Neural cell (in vitro differentiated cells): ENCODE data around the gene LACC1. TPM values are rescaled to one million over a fixed set of nuclear protein-coding genes. Genes with fewer than 3 reads are reported as not detected.

Experiments used
- H2AFZ ChIP-seq: fragments of 200-600, 300-800 bp; sonication (generic), shearing (Covaris generic); 2 replicates; pipeline ENCODE4 v1.6.0; 2014; ENCODE audit warnings: low read depth, mild to moderate bottlenecking, antibody characterized with exemption, low read length, moderate library complexity
- H3F3A ChIP-seq: fragments of 200-600 bp; shearing (Covaris generic); 2 replicates; pipeline ENCODE4 v1.6.1; 2016; ENCODE audit warnings: mild to moderate bottlenecking, moderate library complexity, mixed read lengths, antibody characterized with exemption, low read length; ENCODE audit not compliant: insufficient read depth, poor library complexity, severe bottlenecking
- H3K27ac ChIP-seq: fragments of 200-600, 300-800 bp; sonication (generic), shearing (Covaris generic); 2 replicates; pipeline ENCODE4 v1.5.1; 2014; ENCODE audit warnings: mild to moderate bottlenecking, low read length, moderate library complexity
- H3K27me3 ChIP-seq: fragments of 300-800, 200-600 bp; sonication (generic), shearing (Covaris generic); 2 replicates; pipeline ENCODE4 v1.6.0; 2014; ENCODE audit warnings: mild to moderate bottlenecking, low read depth, low read length, moderate library complexity; ENCODE audit not compliant: insufficient read depth
- H3K36me3 ChIP-seq: fragments of 300-800, 200-600 bp; sonication (generic), shearing (Covaris generic); 2 replicates; pipeline ENCODE4 v1.5.1; 2014; ENCODE audit warnings: mild to moderate bottlenecking, antibody characterized with exemption, low read length, moderate library complexity; ENCODE audit not compliant: insufficient read depth
- H3K4me2 ChIP-seq: fragments of 300-800, 200-600 bp; sonication (generic), shearing (Covaris generic); 2 replicates; pipeline ENCODE4 v1.6.0; 2014; ENCODE audit warnings: mild to moderate bottlenecking, low read length
- H3K4me3 ChIP-seq: fragments of 300-800, 200-600 bp; sonication (generic), shearing (Covaris generic); 2 replicates; pipeline ENCODE4 v1.5.1; 2014; ENCODE audit warnings: mild to moderate bottlenecking, low read length, moderate library complexity
- H3K79me2 ChIP-seq: fragments of 200-600 bp; shearing (Covaris generic); replicated peaks from 2 replicates; pipeline ENCODE4 v1.6.0; 2014; ENCODE audit warnings: mild to moderate bottlenecking, low read length, moderate library complexity; ENCODE audit not compliant: insufficient read depth
- H3K9ac ChIP-seq: fragments of 300-800, 200-600 bp; sonication (generic), shearing (Covaris generic); 2 replicates; pipeline ENCODE4 v1.6.1; 2016; ENCODE audit warnings: mild to moderate bottlenecking, low read length, mixed read lengths
- H3K9me2 ChIP-seq: fragments of 200-600 bp; shearing (Covaris generic); 2 replicates; pipeline ENCODE4 v1.6.1; 2016; ENCODE audit warnings: mild to moderate bottlenecking, low read length, mixed read lengths; ENCODE audit not compliant: insufficient read depth
- H3K9me3 ChIP-seq: fragments of 200-600, 300-800 bp; sonication (generic), shearing (Covaris generic); 2 replicates; pipeline ENCODE4 v1.6.1; 2016; ENCODE audit warnings: mild to moderate bottlenecking, mixed run types, low read length, moderate library complexity, mixed read lengths
- H4K20me1 ChIP-seq: fragments of 200-600 bp; shearing (Covaris generic); 2 replicates; pipeline ENCODE4 v1.6.1; 2016; ENCODE audit warnings: mild to moderate bottlenecking, mixed run types; ENCODE audit not compliant: insufficient read depth
- CTCF ChIP-seq: fragments of 450-650 bp; IDR thresholded peaks from 2 replicates; pipeline ENCODE4 v1.5.1; 2014; ENCODE audit warnings: antibody characterized with exemption, mild to moderate bottlenecking, moderate library complexity; ENCODE audit not compliant: poor library complexity, severe bottlenecking
- EP300 ChIP-seq: fragments of 450-650 bp; conservative IDR thresholded peaks from 2 replicates; pipeline ENCODE4 v1.6.1; 2014; ENCODE audit warnings: antibody characterized with exemption, mild to moderate bottlenecking, moderate library complexity; ENCODE audit not compliant: poor library complexity, severe bottlenecking
- EZH2 ChIP-seq: fragments of 200-600, 300-800 bp; shearing (Covaris generic), sonication (generic); IDR thresholded peaks from 2 replicates; pipeline ENCODE4 v1.6.1; 2014; ENCODE audit warnings: antibody characterized with exemption, low read length, borderline replicate concordance, mild to moderate bottlenecking; ENCODE audit not compliant: insufficient read depth, poor library complexity, severe bottlenecking
- MXI1 ChIP-seq: fragments of 450-650 bp; conservative IDR thresholded peaks from 2 replicates; pipeline ENCODE4 v1.6.1; 2014; ENCODE audit warnings: antibody characterized with exemption, mild to moderate bottlenecking; ENCODE audit not compliant: poor library complexity, severe bottlenecking
- POLR2AphosphoS5 ChIP-seq: IDR thresholded peaks from 2 replicates; pipeline ENCODE4 v1.6.1; 2012
- RAD21 ChIP-seq: fragments of 450-650 bp; conservative IDR thresholded peaks from 2 replicates; pipeline ENCODE4 v1.6.1; 2014; ENCODE audit warnings: antibody characterized with exemption, mild to moderate bottlenecking, moderate library complexity
- REST ChIP-seq: IDR thresholded peaks from 2 replicates; pipeline ENCODE4 v1.6.1; 2012; ENCODE audit warnings: borderline replicate concordance
- SMC3 ChIP-seq: fragments of 450-650 bp; conservative IDR thresholded peaks from 2 replicates; pipeline ENCODE4 v1.6.1; 2014; ENCODE audit warnings: antibody characterized with exemption, mild to moderate bottlenecking, moderate library complexity; ENCODE audit not compliant: poor library complexity
- TAF1 ChIP-seq: IDR thresholded peaks from 2 replicates; pipeline ENCODE4 v1.6.1; 2012; ENCODE audit warnings: low read depth
- polyA plus RNA-seq: library from polyadenylated mRNA; depleted of rRNA; stranded (reverse); fragments of >200 nt; gene quantifications from 2 replicates; pipeline ENCODE4 v1.2.3, GENCODE V29; 2014

LACC1 gene
- polyA plus RNA-seq, 1 donor from 2014 or later: 2.2 TPM

GRCh38 chr13:43935878-43936277 lies 56.2 kb downstream of the LACC1 start:
- TF ChIP-seq EP300 (no peak), MXI1 (no peak), TAF1 (no peak), POLR2AphosphoS5 (peak; percentile 43), EZH2 (no peak)
- Histone ChIP-seq H3K27ac (peak overlapping the region; percentile 44), H3K4me3 (peak overlapping the region; percentile 16)

GRCh38 chr13:43936647-43937046 lies 56.9 kb downstream of the LACC1 start:
- Histone ChIP-seq H3K79me2 (no peaks in the 10 kb centered on the region), H3F3A (no peaks in the 10 kb centered on the region), H3K27me3 (no peaks in the 10 kb centered on the region), H3K9me3 (no peaks in the 10 kb centered on the region), H3K4me3 (no peak overlapping the region), H3K4me2 (no peak overlapping the region), H2AFZ (no peak overlapping the region), H3K9me2 (no peaks in the 10 kb centered on the region), H3K27ac (peak overlapping the region; percentile 44), H3K9ac (peak overlapping the region; percentile 7), H3K36me3 (no peaks in the 10 kb centered on the region), H4K20me1 (no peaks in the 10 kb centered on the region)
- TF ChIP-seq MXI1 (no peak), EP300 (no peak), RAD21 (no peak), POLR2AphosphoS5 (no peak), SMC3 (no peak), CTCF (no peak), TAF1 (no peak), REST (no peak)

More at GRCh38 chr13:43935878-43936277, 56.2 kb downstream of the LACC1 start:
- H2AFZ ChIP-seq: peak overlapping the region; percentile 16
- no peaks in the 10 kb centered on the region for H3K9me3 ChIP-seq
- no peaks in the 10 kb centered on the region for H3F3A ChIP-seq
- H4K20me1 ChIP-seq: no peaks in the 10 kb centered on the region
- H3K36me3 ChIP-seq: no peaks in the 10 kb centered on the region
- no peaks in the 10 kb centered on the region for H3K79me2 ChIP-seq
- no peak overlapping the region for H3K4me2 ChIP-seq
- H3K9ac ChIP-seq: peak overlapping the region; percentile 7
- no peaks in the 10 kb centered on the region for H3K9me2 ChIP-seq
- H3K27me3 ChIP-seq: no peaks in the 10 kb centered on the region

DNA sequence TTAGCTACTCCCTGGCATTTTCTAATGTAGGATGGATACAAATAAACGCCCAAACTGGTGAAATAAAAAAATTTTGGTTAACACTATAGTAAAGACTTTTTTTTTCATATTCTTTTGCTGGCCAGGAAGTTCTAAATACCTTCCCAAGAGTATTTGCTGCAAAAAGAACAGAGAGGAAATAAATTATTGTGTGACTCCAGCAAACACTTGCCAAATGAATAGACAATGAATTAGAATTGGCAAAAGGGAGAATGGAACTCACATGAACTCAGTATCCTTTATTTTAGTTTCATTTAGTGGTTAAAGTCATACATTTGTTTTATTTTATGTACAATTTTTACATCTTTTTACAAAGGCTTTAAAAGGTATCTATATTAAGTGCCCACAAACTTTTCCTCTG lies 58.1 kb downstream of the LACC1 start:
- Histone ChIP-seq H3K9me3 (no peaks in the 10 kb centered on the region), H3K27me3 (no peaks in the 10 kb centered on the region), H3K9me2 (no peaks in the 10 kb centered on the region), H3K4me2 (no peak overlapping the region), H3K4me3 (no peak overlapping the region), H3K27ac (peak overlapping the region; percentile 16), H3K79me2 (no peaks in the 10 kb centered on the region), H3K9ac (no peak overlapping the region), H3F3A (no peaks in the 10 kb centered on the region), H2AFZ (no peak overlapping the region), H3K36me3 (no peaks in the 10 kb centered on the region), H4K20me1 (no peaks in the 10 kb centered on the region)
- TF ChIP-seq TAF1: no peak
- no peak for TF ChIP-seq SMC3
